GM10266 (cell line): Measurements from ENCODE around the gene PRKCZ.

Source experiments
- DNase-seq: peaks from one replicate; pipeline ENCODE4 v3.0.0; 2012; ENCODE audit errors: extremely low spot score
- TF ChIP-seq, protein P1 (sequence below): IDR thresholded peaks from 2 replicates; pipeline ENCODE4 v1.5.1; 2012; ENCODE audit warnings: mild to moderate bottlenecking, low read depth; ENCODE audit not compliant: control insufficient read depth, insufficient read depth; ENCODE audit errors: missing control alignments

Gene PRKCZ

DNA sequence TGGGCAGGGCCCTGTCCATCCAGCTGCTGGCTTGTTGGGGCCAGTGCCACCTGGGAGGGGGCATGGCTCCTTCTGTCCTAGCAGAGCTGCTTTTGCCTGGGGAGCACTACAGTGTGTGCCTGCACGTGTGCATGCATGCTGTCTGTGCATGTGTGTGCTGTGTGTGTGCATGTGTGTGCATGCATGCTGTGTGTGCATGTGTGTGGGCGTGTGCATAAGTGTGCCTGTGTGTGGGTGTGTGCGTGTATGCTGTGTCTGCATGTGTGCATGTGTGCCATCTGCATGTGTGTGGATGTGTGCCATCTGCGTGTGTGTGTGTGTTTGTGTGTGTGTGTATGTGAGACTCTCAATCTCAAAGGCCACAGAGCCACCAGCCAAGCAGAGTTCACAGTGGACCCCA, 8.3 kb upstream of the PRKCZ start:
- TF ChIP-seq, protein P1, sequence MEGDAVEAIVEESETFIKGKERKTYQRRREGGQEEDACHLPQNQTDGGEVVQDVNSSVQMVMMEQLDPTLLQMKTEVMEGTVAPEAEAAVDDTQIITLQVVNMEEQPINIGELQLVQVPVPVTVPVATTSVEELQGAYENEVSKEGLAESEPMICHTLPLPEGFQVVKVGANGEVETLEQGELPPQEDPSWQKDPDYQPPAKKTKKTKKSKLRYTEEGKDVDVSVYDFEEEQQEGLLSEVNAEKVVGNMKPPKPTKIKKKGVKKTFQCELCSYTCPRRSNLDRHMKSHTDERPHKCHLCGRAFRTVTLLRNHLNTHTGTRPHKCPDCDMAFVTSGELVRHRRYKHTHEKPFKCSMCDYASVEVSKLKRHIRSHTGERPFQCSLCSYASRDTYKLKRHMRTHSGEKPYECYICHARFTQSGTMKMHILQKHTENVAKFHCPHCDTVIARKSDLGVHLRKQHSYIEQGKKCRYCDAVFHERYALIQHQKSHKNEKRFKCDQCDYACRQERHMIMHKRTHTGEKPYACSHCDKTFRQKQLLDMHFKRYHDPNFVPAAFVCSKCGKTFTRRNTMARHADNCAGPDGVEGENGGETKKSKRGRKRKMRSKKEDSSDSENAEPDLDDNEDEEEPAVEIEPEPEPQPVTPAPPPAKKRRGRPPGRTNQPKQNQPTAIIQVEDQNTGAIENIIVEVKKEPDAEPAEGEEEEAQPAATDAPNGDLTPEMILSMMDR: no peak
- no peak for DNase-seq

GRCh38 chr1:2042830-2043773, 7.1 kb upstream of the PRKCZ start:
- DNase-seq: no peak
- TF ChIP-seq, protein P1: no peak

GRCh38 chr1:2043886-2044285, 6.3 kb upstream of the PRKCZ start:
- TF ChIP-seq, protein P1: no peak
- DNase-seq: no peak

GRCh38 chr1:2044510-2045319, 5.5 kb upstream of the PRKCZ start:
- TF ChIP-seq, protein P1: peak; percentile 92
- peak; percentile 88 for DNase-seq

GRCh38 chr1:2045468-2046173, 4.6 kb upstream of the PRKCZ start:
- TF ChIP-seq, protein P1: no peak

DNA sequence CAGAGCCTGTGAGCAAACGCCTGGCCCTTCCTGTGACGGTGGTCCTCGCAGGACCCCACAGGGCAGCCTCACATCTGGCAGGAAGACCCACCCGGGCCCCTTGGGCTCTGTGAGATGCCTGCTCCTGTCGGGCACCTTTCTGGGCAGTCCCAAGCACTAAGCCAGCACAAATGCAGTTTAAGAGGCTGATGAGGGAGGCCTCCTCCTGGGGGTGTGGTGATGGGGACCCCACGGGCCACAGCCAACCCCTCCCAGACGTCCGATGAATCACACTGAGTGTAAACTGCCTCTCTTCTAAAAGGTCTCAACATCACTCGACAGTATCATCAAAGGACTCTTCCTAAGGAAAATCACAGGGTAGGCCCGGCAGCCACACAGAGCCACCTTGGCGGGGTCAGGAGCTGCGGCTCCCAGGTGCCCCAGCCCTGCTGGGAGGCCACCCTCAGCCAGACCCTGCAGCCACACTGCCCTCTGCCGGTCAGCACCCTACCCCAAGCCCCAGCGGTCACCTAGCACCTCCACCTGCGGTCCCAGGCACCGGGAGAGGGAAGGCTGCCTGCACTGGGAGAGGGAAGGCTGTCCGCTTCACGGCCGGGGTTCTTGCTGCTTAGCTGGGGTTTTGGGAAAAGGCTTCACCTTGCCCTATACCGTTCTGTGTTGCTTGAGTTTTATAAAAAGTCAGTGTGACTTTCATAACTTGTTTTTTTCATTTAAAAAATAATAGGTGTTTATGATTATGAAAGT, 3.9 kb upstream of the PRKCZ start:
- TF ChIP-seq, protein P1: peak; percentile 79
- DNase-seq: peak; percentile 84

More at GRCh38 chr1:2045468-2046173, 4.6 kb upstream of the PRKCZ start:
- no peak for DNase-seq
